H1 (cell line): ENCODE results near the gene NEU4. TPM values are rescaled to one million over a fixed set of nuclear protein-coding genes. Genes with fewer than 3 reads are reported as not detected.
"Not testable (repeated sequence)": the region's sequence is repeated elsewhere in the genome, so short reads cannot be mapped to it uniquely, and the experiment has no call there.

Experiments
- CTCF ChIA-PET: fragments of 300-600 bp; sonication (Branson Sonifier 250); formaldehyde crosslinking; loops from one replicate; lab custom pipeline; 2021; ENCODE audit not compliant: partially characterized antibody; lab: Charles Lee
- POLR2A ChIA-PET: fragments of 300-600 bp; sonication (Branson Sonifier 250); formaldehyde crosslinking; loops from one replicate; lab custom pipeline; 2021; ENCODE audit warnings: inconsistent platforms; ENCODE audit not compliant: partially characterized antibody; lab: Charles Lee
- DNase-seq, 2 experiments: peaks; one replicate each; pipeline versions ENCODE4 v3.0.0 to v3.0.0-alpha.2; 2010 to 2022; ENCODE audit warnings: low spot score in 2 of 2, low read depth in 1 of 2, mixed read lengths in 1 of 2
- FAIRE-seq: peaks from 2 replicates; lab custom pipeline; 2011; peaks lifted over from hg19 to GRCh38; lab: Jason Lieb, UNC
- H2AFZ ChIP-seq: 2 replicates; pipeline ENCODE4 v1.8.1; 2012; ENCODE audit warnings: low read length, inconsistent platforms
- H2AK5ac ChIP-seq: 2 replicates; pipeline ENCODE4 v1.6.1; 2013; ENCODE audit warnings: low read depth, low read length
- H2BK120ac ChIP-seq: replicated peaks from 2 replicates; pipeline ENCODE3; 2013; ENCODE audit warnings: low read depth, low read length, inconsistent platforms
- H2BK12ac ChIP-seq: 2 replicates; pipeline ENCODE4 v1.6.1; 2013; ENCODE audit warnings: low read depth, low read length
- H2BK15ac ChIP-seq: 2 replicates; pipeline ENCODE4 v1.6.1; 2013; ENCODE audit warnings: low read length
- H2BK20ac ChIP-seq: 2 replicates; pipeline ENCODE4 v1.6.1; 2013; ENCODE audit warnings: low read length
- H2BK5ac ChIP-seq: 2 replicates; pipeline ENCODE4 v1.6.1; 2013; ENCODE audit warnings: low read depth, low read length
- H3K14ac ChIP-seq: 2 replicates; pipeline ENCODE4 v1.6.1; 2013; ENCODE audit warnings: inconsistent platforms; ENCODE audit not compliant: insufficient read length
- H3K18ac ChIP-seq: 2 replicates; pipeline ENCODE4 v1.6.1; 2013; ENCODE audit warnings: low read length; ENCODE audit errors: extremely low read depth
- H3K23ac ChIP-seq: 2 replicates; pipeline ENCODE4 v1.6.1; 2013; ENCODE audit warnings: inconsistent platforms; ENCODE audit not compliant: insufficient read length
- H3K23me2 ChIP-seq: 2 replicates; pipeline ENCODE4 v1.6.1; 2013; ENCODE audit warnings: low read depth, low read length
- H3K27ac ChIP-seq: 2 replicates; pipeline ENCODE4 v1.6.1; 2011; ENCODE audit warnings: low read depth, low read length, inconsistent platforms
- H3K27me3 ChIP-seq, 4 experiments: replicated peaks in 1 of 4; 1 replicate in 1 of 4; 2 replicates in 3 of 4; pipeline versions ENCODE4 v1.6.1 to v1.8.1; 2011 to 2013; ENCODE audit warnings: low read length in 3 of 4, mild to moderate bottlenecking in 3 of 4, inconsistent platforms in 2 of 4, mixed read lengths in 2 of 4, moderate library complexity in 1 of 4; ENCODE audit not compliant: control insufficient read depth in 3 of 4, insufficient read depth in 3 of 4; ENCODE audit errors: extremely low read depth in 1 of 4
- H3K36me3 ChIP-seq, 4 experiments: 2 replicates each; pipeline versions ENCODE4 v1.6.1 to v1.8.1; 2011 to 2013; ENCODE audit warnings: mild to moderate bottlenecking in 4 of 4, low read length in 3 of 4, moderate library complexity in 2 of 4, control low read depth in 1 of 4, inconsistent platforms in 1 of 4; ENCODE audit not compliant: insufficient read depth in 4 of 4, control insufficient read depth in 2 of 4
- H3K4ac ChIP-seq: replicated peaks from 2 replicates; pipeline ENCODE3; 2013; ENCODE audit warnings: low read length, low read depth, mixed read lengths, inconsistent platforms; ENCODE audit not compliant: insufficient read length
- H3K4me1 ChIP-seq, 4 experiments: replicated peaks in 1 of 4; 1 replicate in 1 of 4; 2 replicates in 3 of 4; pipeline versions ENCODE4 v1.6.1 to v1.8.1; 2011 to 2013; ENCODE audit warnings: low read length in 3 of 4, inconsistent platforms in 2 of 4, mixed read lengths in 1 of 4; ENCODE audit not compliant: insufficient read depth in 4 of 4, control insufficient read depth in 3 of 4
- H3K4me2 ChIP-seq, 2 experiments: 2 replicates each; pipeline versions ENCODE4 v1.6.1 to v1.8.1; 2011 to 2013; ENCODE audit warnings: low read depth in 2 of 2, low read length in 2 of 2, control low read depth in 1 of 2, inconsistent platforms in 1 of 2, mild to moderate bottlenecking in 1 of 2; ENCODE audit not compliant: insufficient read depth in 1 of 2
- H3K4me3 ChIP-seq, 4 experiments: fragments of 200-600, 300-600 bp in 1 of 4; sonication (generic), shearing (Covaris generic), sonication (Bioruptor Twin) in 1 of 4; 2 replicates each; pipeline versions ENCODE4 v1.5.1 to v1.8.1; 2011 to 2016; ENCODE audit warnings: low read length in 4 of 4, low read depth in 3 of 4, control low read depth in 2 of 4, inconsistent platforms in 2 of 4, mild to moderate bottlenecking in 2 of 4, mixed read lengths in 1 of 4, moderate library complexity in 1 of 4; ENCODE audit not compliant: insufficient read depth in 2 of 4; ENCODE audit errors: extremely low read depth in 1 of 4
- H3K56ac ChIP-seq: replicated peaks from 2 replicates; pipeline ENCODE3; 2013; ENCODE audit warnings: low read depth, mild to moderate bottlenecking, mixed read lengths, low read length, inconsistent platforms; ENCODE audit not compliant: insufficient read length
- H3K79me1 ChIP-seq: 2 replicates; pipeline ENCODE4 v1.6.1; 2013; ENCODE audit warnings: low read depth, low read length, control low read depth
- H3K79me2 ChIP-seq, 2 experiments: 2 replicates each; pipeline versions ENCODE4 v1.6.1 to v1.8.1; 2012 to 2013; ENCODE audit warnings: low read length in 2 of 2, mild to moderate bottlenecking in 2 of 2, inconsistent platforms in 1 of 2; ENCODE audit not compliant: insufficient read depth in 2 of 2, control insufficient read depth in 1 of 2
- H3K9ac ChIP-seq, 4 experiments: replicated peaks in 1 of 4; 1 replicate in 1 of 4; 2 replicates in 3 of 4; pipeline versions ENCODE4 v1.6.1 to v1.8.1; 2011 to 2013; ENCODE audit warnings: low read depth in 3 of 4, low read length in 3 of 4, control low read depth in 2 of 4, mild to moderate bottlenecking in 2 of 4, moderate library complexity in 2 of 4, inconsistent platforms in 1 of 4; ENCODE audit errors: extremely low read depth in 1 of 4
- H3K9me3 ChIP-seq, 2 experiments: 2 replicates each; pipeline versions ENCODE4 v1.6.1 to v1.8.1; 2012 to 2013; ENCODE audit warnings: mild to moderate bottlenecking in 2 of 2, moderate library complexity in 2 of 2, control low read depth in 1 of 2, inconsistent platforms in 1 of 2, low read depth in 1 of 2, low read length in 1 of 2, mixed read lengths in 1 of 2; ENCODE audit not compliant: insufficient read depth in 2 of 2
- H4K20me1 ChIP-seq, 2 experiments: replicated peaks in 1 of 2; 2 replicates each; pipeline versions ENCODE3 to v1.8.1; 2011 to 2013; ENCODE audit warnings: inconsistent platforms in 2 of 2, low read length in 2 of 2, mild to moderate bottlenecking in 1 of 2; ENCODE audit not compliant: insufficient read depth in 2 of 2, control insufficient read depth in 1 of 2
- H4K5ac ChIP-seq: 2 replicates; pipeline ENCODE4 v1.6.1; 2013; ENCODE audit warnings: low read length, low read depth, mixed read lengths, inconsistent platforms; ENCODE audit not compliant: insufficient read length
- H4K8ac ChIP-seq: 2 replicates; pipeline ENCODE4 v1.8.0; 2013; ENCODE audit warnings: mild to moderate bottlenecking, moderate library complexity, low read length, inconsistent platforms; ENCODE audit not compliant: insufficient read depth; ENCODE audit errors: extremely low read depth
- H4K91ac ChIP-seq: replicated peaks from 2 replicates; pipeline ENCODE3; 2013; ENCODE audit warnings: low read length, mixed read lengths, inconsistent platforms; ENCODE audit not compliant: insufficient read length
- CBX8 ChIP-seq: fragments of 300-800, 300-1000 bp; sonication (generic); IDR thresholded peaks from 2 replicates; pipeline ENCODE4 v1.7.1; 2016; ENCODE audit warnings: low read depth, low read length, borderline replicate concordance
- CHD2 ChIP-seq: IDR thresholded peaks from 2 replicates; pipeline ENCODE4 v1.6.1; 2012; ENCODE audit warnings: low read length, improper control_type of control experiment
- EGR1 ChIP-seq: IDR thresholded peaks from 2 replicates; pipeline ENCODE4 v1.6.1; 2011; ENCODE audit warnings: low read depth, low read length, borderline replicate concordance
- JUND ChIP-seq: IDR thresholded peaks from 2 replicates; pipeline ENCODE4 v1.6.1; 2011; ENCODE audit warnings: mild to moderate bottlenecking, improper control_type of control experiment, low read length
- KDM1A ChIP-seq: fragments of 200-600, 300-600 bp; sonication (generic); IDR thresholded peaks from 2 replicates; pipeline ENCODE4 v1.7.1; 2016; ENCODE audit warnings: mild to moderate bottlenecking, low read length, borderline replicate concordance
- POLR2A ChIP-seq, 2 experiments: IDR thresholded peaks; 1 replicate in 1 of 2; 2 replicates in 1 of 2; pipeline ENCODE4 v1.6.1; 2011; ENCODE audit warnings: low read depth in 2 of 2, low read length in 2 of 2, mild to moderate bottlenecking in 2 of 2; ENCODE audit errors: control extremely low read depth in 1 of 2
- TAF7 ChIP-seq: optimal IDR thresholded peaks from 2 replicates; pipeline ENCODE3; 2011; ENCODE audit warnings: low read depth, mild to moderate bottlenecking, inconsistent platforms, low read length, moderate library complexity, borderline replicate concordance
- TEAD4 ChIP-seq: IDR thresholded peaks from 2 replicates; pipeline ENCODE4 v1.6.1; 2012; ENCODE audit warnings: low read depth, low read length, inconsistent platforms, mixed read lengths
- WGBS, 2 experiments: shearing (Covaris generic) in 1 of 2; methylation state at CpG; one replicate each; pipeline versions ENCODE4 v1.1.6 to v1.1.7; 2013 to 2015; ENCODE audit warnings: low lambda C conversion rate in 2 of 2, mixed read lengths in 2 of 2, inconsistent platforms in 1 of 2, low coverage in 1 of 2, missing lambda C conversion rate in 1 of 2; ENCODE audit not compliant: insufficient replicate concordance in 2 of 2, insufficient coverage in 1 of 2, insufficient read length in 1 of 2; ENCODE audit errors: extremely low coverage in 1 of 2, missing lambda C conversion rate in 1 of 2; 5-methylcytosine and 5-hydroxymethylcytosine counted together
- polyA plus RNA-seq, 7 experiments: library from polyadenylated mRNA; depleted of rRNA in 3 of 7; stranded (reverse) in 5 of 7; unstranded in 2 of 7; fragments of >200 nt in 5 of 7; fragments of 200-250 nt in 2 of 7; gene quantifications; 1 replicate in 5 of 7; 2 replicates in 1 of 7; 4 replicates in 1 of 7; pipeline versions ENCODE4 v1.2.1 to v1.2.3, GENCODE V29; 2011 to 2013; ENCODE audit warnings: missing spikeins in 2 of 7, mixed read lengths in 2 of 7
- total RNA-seq: library from RNA; stranded (reverse); fragmentation: NEBNext Ultra II Directional; extraction: Animal tissue kit (Norgen Biotek cat#: 25700); gene quantifications from 2 replicates; pipeline ENCODE4 v1.2.1, GENCODE V29; 2021
- TF ChIP-seq, protein P1 (sequence below): IDR thresholded peaks from 2 replicates; pipeline ENCODE4 v1.6.1; 2012; ENCODE audit warnings: inconsistent platforms

NEU4 gene
- total and polyA plus RNA-seq, 2 of the 8 experiments (the other 6 are each of a cell fraction or from before 2014, with no cell fraction given): 0.32 to 0.50 TPM

GRCh38 chr2:241780939-241781569 lies 27.9 kb upstream of the NEU4 start (continued):
- no peak for TF ChIP-seq JUND
- no peak for TF ChIP-seq CHD2
- TF ChIP-seq KDM1A: no peak
- TF ChIP-seq EGR1: no peak
- TF ChIP-seq POLR2A (IDR thresholded peaks at IDR 0.05; ENCODE audit: control extremely low read depth in 1 of 2, low read depth in 2 of 2, low read length in 2 of 2): no peak
- no peak for TF ChIP-seq TEAD4
- TF ChIP-seq, protein P1, sequence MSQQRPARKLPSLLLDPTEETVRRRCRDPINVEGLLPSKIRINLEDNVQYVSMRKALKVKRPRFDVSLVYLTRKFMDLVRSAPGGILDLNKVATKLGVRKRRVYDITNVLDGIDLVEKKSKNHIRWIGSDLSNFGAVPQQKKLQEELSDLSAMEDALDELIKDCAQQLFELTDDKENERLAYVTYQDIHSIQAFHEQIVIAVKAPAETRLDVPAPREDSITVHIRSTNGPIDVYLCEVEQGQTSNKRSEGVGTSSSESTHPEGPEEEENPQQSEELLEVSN: no peak
- TF ChIP-seq TAF7: no peak
- TF ChIP-seq CBX8: no peak
- TF ChIP-seq, all 59 proteins: peak for 0

DNA sequence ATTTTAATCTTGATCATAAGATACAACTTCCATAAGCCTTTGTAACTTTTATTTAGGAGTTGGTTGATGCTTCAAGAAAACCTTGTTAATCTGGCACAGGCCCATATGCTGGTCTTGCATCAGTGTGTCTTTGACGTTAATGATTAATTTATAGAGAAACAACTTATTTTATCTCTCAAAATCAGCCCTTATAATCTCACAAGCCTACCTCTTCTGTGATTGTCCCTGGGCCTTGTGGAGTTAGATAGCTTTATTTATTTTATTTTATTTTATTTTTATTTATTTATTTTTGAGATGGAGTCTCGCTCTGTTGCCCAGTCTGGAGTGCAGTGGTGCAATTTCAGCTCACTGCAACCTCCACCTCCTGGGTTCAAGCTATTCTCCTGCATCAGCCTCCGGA lies 26.9 kb upstream of the NEU4 start:
- Histone ChIP-seq H3K9me3 (peaks cover 27 to 28% of the 10 kb centered on the region in 2 experiments), H3K4me1 (peaks cover 0 to 14% (median 5%) of the 10 kb centered on the region in 4 experiments; a peak in 5 of 7 replicates)
- H4K91ac ChIP-seq, H3K27me3 ChIP-seq, H2AFZ ChIP-seq, H2BK5ac ChIP-seq, H3K56ac ChIP-seq, H3K79me1 ChIP-seq, H4K8ac ChIP-seq, H2BK12ac ChIP-seq, H2AK5ac ChIP-seq, FAIRE-seq, H3K23me2 ChIP-seq, H3K14ac ChIP-seq, H3K9ac ChIP-seq, H3K4me2 ChIP-seq, H3K79me2 ChIP-seq, H3K4me3 ChIP-seq, H4K20me1 ChIP-seq, H2BK15ac ChIP-seq, DNase-seq, H3K23ac ChIP-seq, H3K36me3 ChIP-seq, H2BK120ac ChIP-seq, H2BK20ac ChIP-seq, H3K18ac ChIP-seq, H3K27ac ChIP-seq, H4K5ac ChIP-seq, H3K4ac ChIP-seq: not testable (repeated sequence)
- POLR2A ChIA-PET: interaction anchor here (1.0 kb wide), 1 partner anchor 8 kb away, joined by 4 read pairs; no protein-coding TSS in a partner anchor
- CTCF ChIA-PET: interaction anchor here (1.6 kb wide), 1 partner anchor 9 kb away, joined by 5 read pairs; no protein-coding TSS in a partner anchor
- WGBS, 2 experiments: 87% methylated on average over 3 of the region's 3 CpGs; no CpG with 5 or more reads in 1 of the 2 experiments
